HL-60 (cell line): ENCODE measurements around the gene NLK.

Experiments used
- DNase-seq, 2 experiments: peaks; one replicate each; pipeline ENCODE4 v3.0.0-alpha.2; 2010 to 2020; ENCODE audit warnings: low read depth in 1 of 2, low spot score in 1 of 2
- H3K27ac ChIP-seq: fragments of 250-450 bp; sonication (Bioruptor Pico); replicated peaks from 2 replicates; pipeline ENCODE4 v1.5.1; 2020; ENCODE audit warnings: mild to moderate bottlenecking, moderate library complexity
- H3K27me3 ChIP-seq: fragments of 250-450 bp; sonication (Bioruptor Pico); 2 replicates; pipeline ENCODE4 v1.5.1; 2021; ENCODE audit warnings: mild to moderate bottlenecking, moderate library complexity; ENCODE audit not compliant: insufficient read depth, poor library complexity, severe bottlenecking
- H3K4me3 ChIP-seq: replicated peaks from 2 replicates; pipeline ENCODE4 v1.5.1; 2011; ENCODE audit warnings: mild to moderate bottlenecking, control low read depth, low read length; ENCODE audit not compliant: insufficient read depth
- CTCF ChIP-seq: IDR thresholded peaks from one replicate; pipeline ENCODE4 v1.5.1; 2011; ENCODE audit warnings: low read length, control low read depth, inconsistent platforms; ENCODE audit not compliant: insufficient read depth
- GABPA ChIP-seq: IDR thresholded peaks from 2 replicates; pipeline ENCODE4 v1.6.1; 2012; ENCODE audit warnings: low read depth
- POLR2AphosphoS5 ChIP-seq: IDR thresholded peaks from 2 replicates; pipeline ENCODE4 v1.6.1; 2012; ENCODE audit warnings: low read depth
- REST ChIP-seq: IDR thresholded peaks from 2 replicates; pipeline ENCODE4 v1.6.1; 2012; ENCODE audit warnings: low read depth; ENCODE audit not compliant: insufficient replicate concordance
- SPI1 ChIP-seq: IDR thresholded peaks from 2 replicates; pipeline ENCODE4 v1.6.1; 2012; ENCODE audit warnings: low read depth, mild to moderate bottlenecking, borderline replicate concordance

Gene NLK

GRCh38 chr17:28178800-28179199 lies 136.3 kb downstream of the NLK start:
- TF ChIP-seq SPI1 = no peak
- TF ChIP-seq POLR2AphosphoS5 = no peak
- no peak for TF ChIP-seq GABPA
- no peak for TF ChIP-seq REST
- no peak for TF ChIP-seq CTCF
- H3K27ac ChIP-seq = no peak overlapping the region
- no peaks in the 10 kb centered on the region for H3K27me3 ChIP-seq
- DNase-seq = no peak
- H3K4me3 ChIP-seq = no peak overlapping the region

GRCh38 chr17:28180449-28180848 lies 138.0 kb downstream of the NLK start:
- Histone ChIP-seq H3K27me3 (no peaks in the 10 kb centered on the region), H3K4me3 (no peak overlapping the region), H3K27ac (no peak overlapping the region)
- no peak for DNase-seq
- no peak for TF ChIP-seq REST
- no peak for TF ChIP-seq SPI1
- no peak for TF ChIP-seq CTCF
- TF ChIP-seq GABPA = no peak
- TF ChIP-seq POLR2AphosphoS5 = no peak

GRCh38 chr17:28181568-28181967 lies 139.1 kb downstream of the NLK start:
- no peak overlapping the region for H3K27ac ChIP-seq
- no peak for DNase-seq
- H3K4me3 ChIP-seq = no peak overlapping the region
- TF ChIP-seq SPI1 (no peak), POLR2AphosphoS5 (no peak), CTCF (no peak), REST (no peak), GABPA (no peak)
- no peaks in the 10 kb centered on the region for H3K27me3 ChIP-seq
